Right lobe of liver (tissue), 4 donors: ENCODE data around the gene MYH15.

ENCODE experiments used
- POLR2A ChIP-seq: fragments of 450-650 bp; IDR thresholded peaks from one replicate; pipeline ENCODE4 v1.6.1; 2017; ENCODE audit warnings: antibody characterized with exemption, mild to moderate bottlenecking
- TF ChIP-seq, protein P1 (sequence below), 4 donors: fragments of 200-600 bp in 3 of 4; fragments of 450-650 bp in 1 of 4; IDR thresholded peaks; one replicate each; pipeline versions ENCODE4 v1.5.1 to v1.8.0; 2016 to 2022; ENCODE audit warnings: antibody characterized with exemption in 4 of 4, mild to moderate bottlenecking in 2 of 4
- donor health status: DM: no; HTN: no; CAD: no.
- donor health status: DM: no; HTN: no; CAD: no.
- donor health status: DM: no; HTN: yes; CAD: no.

- TF ChIP-seq, protein P1, sequence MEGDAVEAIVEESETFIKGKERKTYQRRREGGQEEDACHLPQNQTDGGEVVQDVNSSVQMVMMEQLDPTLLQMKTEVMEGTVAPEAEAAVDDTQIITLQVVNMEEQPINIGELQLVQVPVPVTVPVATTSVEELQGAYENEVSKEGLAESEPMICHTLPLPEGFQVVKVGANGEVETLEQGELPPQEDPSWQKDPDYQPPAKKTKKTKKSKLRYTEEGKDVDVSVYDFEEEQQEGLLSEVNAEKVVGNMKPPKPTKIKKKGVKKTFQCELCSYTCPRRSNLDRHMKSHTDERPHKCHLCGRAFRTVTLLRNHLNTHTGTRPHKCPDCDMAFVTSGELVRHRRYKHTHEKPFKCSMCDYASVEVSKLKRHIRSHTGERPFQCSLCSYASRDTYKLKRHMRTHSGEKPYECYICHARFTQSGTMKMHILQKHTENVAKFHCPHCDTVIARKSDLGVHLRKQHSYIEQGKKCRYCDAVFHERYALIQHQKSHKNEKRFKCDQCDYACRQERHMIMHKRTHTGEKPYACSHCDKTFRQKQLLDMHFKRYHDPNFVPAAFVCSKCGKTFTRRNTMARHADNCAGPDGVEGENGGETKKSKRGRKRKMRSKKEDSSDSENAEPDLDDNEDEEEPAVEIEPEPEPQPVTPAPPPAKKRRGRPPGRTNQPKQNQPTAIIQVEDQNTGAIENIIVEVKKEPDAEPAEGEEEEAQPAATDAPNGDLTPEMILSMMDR (IDR thresholded peaks at IDR 0.05) = no peak
- TF ChIP-seq POLR2A = no peak
Observed at GRCh38 chr3:108528459-108529252, 18.3 kb upstream of the MYH15 start.
